ENCODE results near the gene NR4A3. TPM values are rescaled to one million over a fixed set of nuclear protein-coding genes. Genes with fewer than 3 reads are reported as not detected.

The NR4A3 gene
- total and polyA plus RNA-seq, 5 donors from 2014 or later: 0.21 to 84.1 (median 0.41) TPM

- ATAC-seq (ENCODE audit: low read depth in 2 of 2): no peak
- DNase-seq: no peak
- H3K36me3 Mint-ChIP-seq: no peaks in the 10 kb centered on the region
- H3K36me3 ChIP-seq (ENCODE audit: control insufficient read depth, insufficient read depth, low read length): no peaks in the 10 kb centered on the region
- H3K27me3 ChIP-seq (ENCODE audit: control insufficient read depth, insufficient read depth, low read length): no peaks in the 10 kb centered on the region
- H3K27ac Mint-ChIP-seq: no peak overlapping the region
- H3K4me3 Mint-ChIP-seq: no peak overlapping the region
- H3K4me1 Mint-ChIP-seq: peaks cover 0 to 1% (median 0%) of the 10 kb centered on the region in 4 donors
- H3K4me1 ChIP-seq (ENCODE audit: control insufficient read depth, insufficient read depth, low read length, poor library complexity, severe bottlenecking): no peaks in the 10 kb centered on the region
- no peak overlapping the region for H3K4me3 ChIP-seq (ENCODE audit: low read depth, low read length)
- H3K27ac ChIP-seq (ENCODE audit: insufficient read depth, low read length, poor library complexity, severe bottlenecking): no peak overlapping the region
- H3K27me3 Mint-ChIP-seq: no peaks in the 10 kb centered on the region
- H3K9me3 ChIP-seq (ENCODE audit: control insufficient read depth in 2 of 2, low read length in 2 of 2): no peaks in the 10 kb centered on the region
- no peaks in the 10 kb centered on the region for H3K9me3 Mint-ChIP-seq
These were observed 13.9 kb downstream of the NR4A3 start for GRCh38 chr9:99835581-99835980.

- Histone ChIP-seq H3K9me3 (ENCODE audit: control insufficient read depth in 2 of 2, low read length in 2 of 2) (no peaks in the 10 kb centered on the region), H3K36me3 (ENCODE audit: control insufficient read depth, insufficient read depth, low read length) (no peaks in the 10 kb centered on the region), H3K4me3 (ENCODE audit: low read depth, low read length) (no peak overlapping the region), H3K4me1 (ENCODE audit: control insufficient read depth, insufficient read depth, low read length, poor library complexity, severe bottlenecking) (no peaks in the 10 kb centered on the region), H3K27me3 (ENCODE audit: control insufficient read depth, insufficient read depth, low read length) (no peaks in the 10 kb centered on the region), H3K27ac (ENCODE audit: insufficient read depth, low read length, poor library complexity, severe bottlenecking) (no peak overlapping the region)
- Mint-ChIP-seq H3K4me3 (no peak overlapping the region), H3K36me3 (no peaks in the 10 kb centered on the region), H3K9me3 (no peaks in the 10 kb centered on the region), H3K4me1 (peaks cover 0 to 6% (median 3%) of the 10 kb centered on the region in 4 donors), H3K27ac (no peak overlapping the region), H3K27me3 (no peaks in the 10 kb centered on the region)
- no peak for ATAC-seq (ENCODE audit: low read depth in 2 of 2)
- DNase-seq: no peak
These were observed 18.4 kb downstream of the NR4A3 start for GRCh38 chr9:99840072-99840471.

GRCh38 chr9:99845063-99845462 is 23.4 kb downstream of the NR4A3 start:
- Histone ChIP-seq H3K27ac (ENCODE audit: insufficient read depth, low read length, poor library complexity, severe bottlenecking) (no peak overlapping the region), H3K27me3 (ENCODE audit: control insufficient read depth, insufficient read depth, low read length) (no peaks in the 10 kb centered on the region), H3K4me3 (ENCODE audit: low read depth, low read length) (no peak overlapping the region), H3K4me1 (ENCODE audit: control insufficient read depth, insufficient read depth, low read length, poor library complexity, severe bottlenecking) (no peaks in the 10 kb centered on the region), H3K9me3 (ENCODE audit: control insufficient read depth in 2 of 2, low read length in 2 of 2) (no peaks in the 10 kb centered on the region), H3K36me3 (ENCODE audit: control insufficient read depth, insufficient read depth, low read length) (no peaks in the 10 kb centered on the region)
- H3K4me3 Mint-ChIP-seq: no peak overlapping the region
- H3K36me3 Mint-ChIP-seq: peaks cover 5% of the 10 kb centered on the region
- no peak overlapping the region for H3K27ac Mint-ChIP-seq
- DNase-seq (no peak), ATAC-seq (ENCODE audit: low read depth in 2 of 2) (no peak)
- H3K27me3 Mint-ChIP-seq: no peaks in the 10 kb centered on the region
- H3K9me3 Mint-ChIP-seq: no peaks in the 10 kb centered on the region
- H3K4me1 Mint-ChIP-seq: peaks cover 4 to 10% (median 8%) of the 10 kb centered on the region in 4 donors

- Histone ChIP-seq H3K4me3 (ENCODE audit: low read depth, low read length) (no peak overlapping the region), H3K36me3 (ENCODE audit: control insufficient read depth, insufficient read depth, low read length) (no peaks in the 10 kb centered on the region), H3K27ac (ENCODE audit: insufficient read depth, low read length, poor library complexity, severe bottlenecking) (no peak overlapping the region), H3K4me1 (ENCODE audit: control insufficient read depth, insufficient read depth, low read length, poor library complexity, severe bottlenecking) (peaks cover 14% of the 10 kb centered on the region), H3K9me3 (ENCODE audit: control insufficient read depth in 2 of 2, low read length in 2 of 2) (no peaks in the 10 kb centered on the region), H3K27me3 (ENCODE audit: control insufficient read depth, insufficient read depth, low read length) (no peaks in the 10 kb centered on the region)
- Mint-ChIP-seq H3K36me3 (peaks cover 7% of the 10 kb centered on the region), H3K4me3 (no peak overlapping the region), H3K9me3 (no peaks in the 10 kb centered on the region), H3K27me3 (no peaks in the 10 kb centered on the region), H3K27ac (no peak overlapping the region), H3K4me1 (peaks cover 18 to 32% (median 26%) of the 10 kb centered on the region in 4 donors)
- ATAC-seq (ENCODE audit: low read depth in 2 of 2) (no peak), DNase-seq (no peak)
These were observed 26.8 kb downstream of the NR4A3 start for GRCh38 chr9:99848447-99848846.

GRCh38 chr9:99850736-99851499 is 29.2 kb downstream of the NR4A3 start:
- Mint-ChIP-seq H3K27ac (peak overlapping the region in 2 of 3 donors; percentile 7 to 41), H3K27me3 (no peaks in the 10 kb centered on the region), H3K4me3 (no peak overlapping the region), H3K36me3 (peaks cover 7% of the 10 kb centered on the region), H3K4me1 (peaks cover 18 to 32% (median 26%) of the 10 kb centered on the region in 4 donors), H3K9me3 (peaks cover 0 to 1% (median 0%) of the 10 kb centered on the region in 7 donors)
- peaks cover 14% of the 10 kb centered on the region for H3K4me1 ChIP-seq (ENCODE audit: control insufficient read depth, insufficient read depth, low read length, poor library complexity, severe bottlenecking)
- H3K4me3 ChIP-seq (ENCODE audit: low read depth, low read length): peak overlapping the region; percentile 34
- H3K9me3 ChIP-seq (ENCODE audit: control insufficient read depth in 2 of 2, low read length in 2 of 2): no peaks in the 10 kb centered on the region
- no peaks in the 10 kb centered on the region for H3K36me3 ChIP-seq (ENCODE audit: control insufficient read depth, insufficient read depth, low read length)
- DNase-seq (no peak), ATAC-seq (ENCODE audit: low read depth in 2 of 2) (no peak)
- H3K27ac ChIP-seq (ENCODE audit: insufficient read depth, low read length, poor library complexity, severe bottlenecking): no peak overlapping the region
- no peaks in the 10 kb centered on the region for H3K27me3 ChIP-seq (ENCODE audit: control insufficient read depth, insufficient read depth, low read length)

- peak; percentile 15 to 74 (median 20) for DNase-seq
- Histone ChIP-seq H3K27me3 (ENCODE audit: control insufficient read depth, insufficient read depth, low read length) (no peaks in the 10 kb centered on the region), H3K27ac (ENCODE audit: insufficient read depth, low read length, poor library complexity, severe bottlenecking) (no peak overlapping the region), H3K36me3 (ENCODE audit: control insufficient read depth, insufficient read depth, low read length) (no peaks in the 10 kb centered on the region), H3K4me1 (ENCODE audit: control insufficient read depth, insufficient read depth, low read length, poor library complexity, severe bottlenecking) (peaks cover 14% of the 10 kb centered on the region), H3K9me3 (ENCODE audit: control insufficient read depth in 2 of 2, low read length in 2 of 2) (no peaks in the 10 kb centered on the region), H3K4me3 (ENCODE audit: low read depth, low read length) (peak overlapping the region; percentile 34)
- peak; percentile 66 to 80 for ATAC-seq (ENCODE audit: low read depth in 2 of 2)
- peak overlapping the region in 1 of 4 donors; percentile 6 for H3K4me3 Mint-ChIP-seq
- peaks cover 18 to 32% (median 26%) of the 10 kb centered on the region in 4 donors for H3K4me1 Mint-ChIP-seq
- H3K9me3 Mint-ChIP-seq: peaks cover 0 to 1% (median 0%) of the 10 kb centered on the region in 7 donors
- peaks cover 7% of the 10 kb centered on the region for H3K36me3 Mint-ChIP-seq
- H3K27ac Mint-ChIP-seq: peak overlapping the region in 2 of 3 donors; percentile 7 to 15
- H3K27me3 Mint-ChIP-seq: no peaks in the 10 kb centered on the region
These were observed 29.8 kb downstream of the NR4A3 start for GRCh38 chr9:99851500-99851822.

GRCh38 chr9:99852617-99853016 is 30.9 kb downstream of the NR4A3 start:
- DNase-seq (no peak), ATAC-seq (ENCODE audit: low read depth in 2 of 2) (no peak)
- Mint-ChIP-seq H3K9me3 (peaks cover 0 to 1% (median 0%) of the 10 kb centered on the region in 7 donors), H3K4me3 (no peak overlapping the region), H3K27ac (no peak overlapping the region), H3K4me1 (peaks cover 18 to 32% (median 26%) of the 10 kb centered on the region in 4 donors), H3K27me3 (no peaks in the 10 kb centered on the region), H3K36me3 (peaks cover 7% of the 10 kb centered on the region)
- Histone ChIP-seq H3K27ac (ENCODE audit: insufficient read depth, low read length, poor library complexity, severe bottlenecking) (no peak overlapping the region), H3K9me3 (ENCODE audit: control insufficient read depth in 2 of 2, low read length in 2 of 2) (no peaks in the 10 kb centered on the region), H3K4me1 (ENCODE audit: control insufficient read depth, insufficient read depth, low read length, poor library complexity, severe bottlenecking) (peaks cover 14% of the 10 kb centered on the region), H3K27me3 (ENCODE audit: control insufficient read depth, insufficient read depth, low read length) (no peaks in the 10 kb centered on the region), H3K4me3 (ENCODE audit: low read depth, low read length) (no peak overlapping the region), H3K36me3 (ENCODE audit: control insufficient read depth, insufficient read depth, low read length) (no peaks in the 10 kb centered on the region)
